K562 (cell line): ENCODE measurements around the gene IGIP. TPM values are rescaled to one million over a fixed set of nuclear protein-coding genes. Genes with fewer than 3 reads are reported as not detected.

Source experiments
- ATAC-seq: fragments of 200-7000 bp; cut with Tn5 transposase; 3 replicates; pipeline ENCODE4 v1.9.1; 2020; ENCODE audit warnings: moderate library complexity
- BruUV-seq: library from RNA; stranded (reverse); fragments of 400-500 nt; replicated peaks from 2 replicates; lab custom pipeline; 2021; lab: Mats Ljungman, UMichigan
- CTCF ChIA-PET: fragments of 300-600 bp; formaldehyde crosslinking; extraction: SDS; loops from one replicate; lab custom pipeline; 2021; ENCODE audit warnings: low intra/inter-chr PET ratio; lab: Yijun Ruan, JAX
- POLR2A ChIA-PET: fragments of 300-600, 350-650 bp; sonication (Branson Sonifier 250); formaldehyde crosslinking; extraction: SDS; loops from one replicate; lab custom pipeline; 2021; ENCODE audit warnings: antibody characterized with exemption, inconsistent platforms; lab: Yijun Ruan, JAX
- DNase-seq, 4 experiments: peaks; one replicate each; pipeline versions ENCODE4 v3.0.0 to v3.0.0-alpha.2; 2011 to 2018; ENCODE audit warnings: low spot score in 3 of 4, mixed read lengths in 3 of 4; ENCODE audit errors: extremely low read depth in 1 of 4
- FAIRE-seq: peaks from 2 replicates; lab custom pipeline; 2011; peaks lifted over from hg19 to GRCh38; lab: Jason Lieb, UNC
- H2AFZ ChIP-seq: 2 replicates; pipeline ENCODE4 v1.6.0; 2011; ENCODE audit warnings: low read depth, low read length, control low read depth, inconsistent platforms
- H3K27ac ChIP-seq: fragments of 200-600 bp; 3 replicates; pipeline ENCODE4 v1.8.0; 2011; ENCODE audit warnings: low read depth, mild to moderate bottlenecking, control low read depth, inconsistent platforms, low read length, moderate library complexity, mixed read lengths; ENCODE audit errors: extremely low read depth
- H3K27me3 ChIP-seq, 2 experiments: fragments of 300-600 bp in 1 of 2; 2 replicates in 1 of 2; 3 replicates in 1 of 2; pipeline versions ENCODE4 v1.6.0 to v1.8.0; 2011; ENCODE audit warnings: inconsistent platforms in 2 of 2, low read length in 2 of 2, mild to moderate bottlenecking in 1 of 2, mixed read lengths in 1 of 2, moderate library complexity in 1 of 2; ENCODE audit not compliant: control insufficient read depth in 2 of 2, insufficient read depth in 2 of 2
- H3K36me3 ChIP-seq: fragments of 300-600 bp; 3 replicates; pipeline ENCODE4 v1.8.0; 2011; ENCODE audit warnings: mild to moderate bottlenecking, low read length, inconsistent platforms; ENCODE audit not compliant: control insufficient read depth, insufficient read depth
- H3K4me1 ChIP-seq, 2 experiments: fragments of 200-600 bp in 1 of 2; replicated peaks in 1 of 2; 2 replicates in 1 of 2; 3 replicates in 1 of 2; pipeline versions ENCODE4 v1.5.1 to v1.8.0; 2011; ENCODE audit warnings: inconsistent platforms in 2 of 2, low read length in 2 of 2, mild to moderate bottlenecking in 1 of 2, mixed read lengths in 1 of 2, moderate library complexity in 1 of 2; ENCODE audit not compliant: control insufficient read depth in 2 of 2, insufficient read depth in 2 of 2
- H3K4me2 ChIP-seq: 2 replicates; pipeline ENCODE4 v1.6.1; 2011; ENCODE audit warnings: low read length, control low read depth, inconsistent platforms, mixed read lengths; ENCODE audit not compliant: insufficient read depth
- H3K4me3 ChIP-seq: fragments of 200-600 bp; sonication (generic), shearing (Covaris generic); 2 replicates; pipeline ENCODE4 v1.5.1; 2016; ENCODE audit warnings: control low read depth, inconsistent platforms
- H3K79me2 ChIP-seq: fragments of 200-600 bp; 3 replicates; pipeline ENCODE4 v1.8.0; 2011; ENCODE audit warnings: low read length, inconsistent platforms; ENCODE audit not compliant: control insufficient read depth, insufficient read depth
- H3K9ac ChIP-seq, 2 experiments: 2 replicates each; pipeline versions ENCODE4 v1.6.0 to v1.6.1; 2011; ENCODE audit warnings: low read depth in 2 of 2, low read length in 2 of 2, control low read depth in 1 of 2, inconsistent platforms in 1 of 2, mild to moderate bottlenecking in 1 of 2, mixed read lengths in 1 of 2; ENCODE audit not compliant: insufficient read depth in 1 of 2
- H3K9me1 ChIP-seq: one replicate; pipeline ENCODE4 v1.6.0; 2011; ENCODE audit warnings: inconsistent platforms, mild to moderate bottlenecking, low read length, moderate library complexity; ENCODE audit not compliant: control insufficient read depth, insufficient read depth
- H3K9me3 ChIP-seq: replicated peaks from 2 replicates; pipeline ENCODE4 v1.5.1; 2011; ENCODE audit warnings: low read depth, low read length, inconsistent platforms; ENCODE audit not compliant: control insufficient read depth, insufficient read depth
- H4K20me1 ChIP-seq: replicated peaks from 2 replicates; pipeline ENCODE4 v1.6.1; 2011; ENCODE audit warnings: low read length, inconsistent platforms, mixed read lengths; ENCODE audit not compliant: control insufficient read depth, insufficient read depth
- GATAD2B ChIP-seq: fragments of 450-650 bp; IDR thresholded peaks from 2 replicates; pipeline ENCODE4 v1.6.1; 2017; ENCODE audit warnings: mild to moderate bottlenecking, borderline replicate concordance
- GTF2E2 ChIP-seq: fragments of 200-800 bp; sonication (Bioruptor generic); IDR thresholded peaks from 2 replicates; pipeline ENCODE4 v1.6.1; 2016; ENCODE audit warnings: missing genetic modification characterization, missing compliant biosample characterization
- IFI16 ChIP-seq: fragments of 250-450 bp; sonication (Bioruptor Pico); IDR thresholded peaks from 2 replicates; pipeline ENCODE4 v2.1.2; 2022; ENCODE audit warnings: mild to moderate bottlenecking, inconsistent platforms
- RBFOX2 ChIP-seq: fragments of 200-400 bp; formaldehyde crosslinking; IDR thresholded peaks from 2 replicates; pipeline ENCODE4 v1.6.1; 2017; ENCODE audit warnings: low read depth, mild to moderate bottlenecking, low read length, moderate library complexity
- U2AF1 ChIP-seq: fragments of 200-400 bp; formaldehyde crosslinking; optimal IDR thresholded peaks from 2 replicates; pipeline ENCODE3; 2017; ENCODE audit warnings: mild to moderate bottlenecking, low read depth, low read length, moderate library complexity
- ZNF212 ChIP-seq: fragments of 450-650 bp; formaldehyde crosslinking; IDR thresholded peaks from 2 replicates; pipeline ENCODE4 v1.4.0; 2020; ENCODE audit warnings: mild to moderate bottlenecking
- ZNF3 ChIP-seq: fragments of 250-450 bp; sonication (Bioruptor Pico); IDR thresholded peaks from 2 replicates; pipeline ENCODE4 v1.5.0; 2021; ENCODE audit warnings: mild to moderate bottlenecking, moderate library complexity
- ZNF318 ChIP-seq, 2 experiments: fragments of 450-650 bp; IDR thresholded peaks; 2 replicates each; pipeline ENCODE4 v1.6.1; 2016; ENCODE audit warnings: mild to moderate bottlenecking in 2 of 2, borderline replicate concordance in 1 of 2, low read depth in 1 of 2, moderate library complexity in 1 of 2
- ZNF609 ChIP-seq: sonication (generic); formaldehyde crosslinking; IDR thresholded peaks from 2 replicates; pipeline ENCODE4 v1.8.1; 2023; ENCODE audit warnings: missing genetic modification reagents, mild to moderate bottlenecking, borderline replicate concordance
- WGBS: fragments of 100-300 bp; shearing (Covaris generic); methylation state at CpG from one replicate; pipeline ENCODE4 v1.1.6; 2016; ENCODE audit warnings: low coverage, mixed read lengths; ENCODE audit not compliant: insufficient coverage; ENCODE audit errors: missing lambda C conversion rate; 5-methylcytosine and 5-hydroxymethylcytosine counted together
- in situ Hi-C: fragments of 300-500 bp; cut with MboI; formaldehyde crosslinking; loops from 4 replicates; pipeline ENCODE4 v1.15.0; 2018; ENCODE audit warnings: inconsistent platforms, mixed read lengths
- intact Hi-C: fragments of 100-400 bp; cut with micrococcal nuclease; formaldehyde crosslinking; loops from 2 replicates; pipeline ENCODE4 v1.14.2; 2022
- polyA plus RNA-seq, 8 experiments: library from polyadenylated mRNA; depleted of rRNA in 4 of 8; stranded (reverse) in 5 of 8; unstranded in 3 of 8; fragments of >200 nt; fragmentation: Nextera tagmentation in 2 of 8; fragmentation: Illumina TruSeq in 1 of 8; extraction: Ambion mirVana in 2 of 8; extraction: Trizol in 1 of 8; gene quantifications; 2 replicates each; pipeline versions ENCODE4 v1.2.1 to v1.2.3, GENCODE V29; 2011 to 2014; ENCODE audit warnings: inconsistent platforms in 1 of 8, missing spikeins in 1 of 8
- total RNA-seq, 7 experiments: library from RNA; depleted of rRNA in 6 of 7; stranded (reverse); fragments of >200 nt in 6 of 7; fragmentation: Illumina TruSeq in 2 of 7; extraction: Trizol in 2 of 7; gene quantifications; 2 replicates each; pipeline versions ENCODE4 v1.2.1 to v1.2.3, GENCODE V29; 2011 to 2021; ENCODE audit warnings: low replicate concordance in 1 of 7

IGIP gene
- total and polyA plus RNA-seq, 9 of the 15 experiments (the other 6 are each of a cell fraction or from before 2014, with no cell fraction given), result 0.52 to 1.6 (median 1.2) TPM

GRCh38 chr5:140147460-140147859 lies 21.7 kb downstream of the IGIP start:
- no peaks in the 10 kb centered on the region for H3K9me1 ChIP-seq
- H3K27me3 ChIP-seq, result peaks cover 0 to 19% of the 10 kb centered on the region in 2 experiments; a peak in 2 of 5 replicates
- H2AFZ ChIP-seq, result no peak overlapping the region
- 11% methylated on average over 1 of the region's 1 CpG for whole genome bisulfite sequencing
- peaks cover 30% of the 10 kb centered on the region for H4K20me1 ChIP-seq
- no peak overlapping the region for H3K27ac ChIP-seq
- H3K79me2 ChIP-seq, result no peaks in the 10 kb centered on the region
- no peaks in the 10 kb centered on the region for H3K9me3 ChIP-seq
- no TSS peak for BruUV-seq
- H3K36me3 ChIP-seq, result no peaks in the 10 kb centered on the region
- intact Hi-C loops (no loop called here), in situ Hi-C loops (no loop called here)
- no peak overlapping the region for H3K4me3 ChIP-seq
- CTCF ChIA-PET, result interaction anchor here (1.0 to 6.7 kb wide), 2 partner anchors 9 to 72 kb away, joined by 4 to 59 read pairs; no protein-coding TSS in a partner anchor
- POLR2A ChIA-PET, result interaction anchor here (1.4 kb wide), 1 partner anchor 12 kb away, joined by 4 read pairs; no protein-coding TSS in a partner anchor
- ATAC-seq, result no peak
- H3K9ac ChIP-seq, result no peak overlapping the region
- DNase-seq, result no peak
- no peak overlapping the region for H3K4me2 ChIP-seq
- FAIRE-seq, result no peak
- peaks cover 2 to 16% of the 10 kb centered on the region in 2 experiments; a peak in 3 of 5 replicates for H3K4me1 ChIP-seq
- no peak for TF ChIP-seq ZNF212 (CRISPR knock-in tag)
- TF ChIP-seq RBFOX2, result no peak
- no peak for TF ChIP-seq ZNF609 (CRISPR knock-in tag)
- no peak for TF ChIP-seq IFI16 (CRISPR knock-in tag)
- TF ChIP-seq ZNF318 (IDR thresholded peaks at IDR 0.05; ENCODE audit: borderline replicate concordance in 1 of 2, low read depth in 1 of 2), result no peak
- no peak for TF ChIP-seq GTF2E2 (tag)
- no peak for TF ChIP-seq U2AF1
- no peak for TF ChIP-seq ZNF3
- TF ChIP-seq GATAD2B, result no peak
